Stimulated activated CD8-positive, alpha-beta memory T cell treated with anti-CD3 and anti-CD28 coated beads, Interleukin-12 subunit alpha, Interleukin-12 subunit beta, amount 100 ng/mL, for 4 hours (primary cell): ENCODE results near the gene CCDC120.
A peak's percentile ranks its signal among the peaks of the same experiment; 100 is the strongest.

ENCODE experiments used
- DNase-seq: peaks from one replicate; pipeline ENCODE4 v3.0.0-alpha.2; 2020; ENCODE audit warnings: low read depth

CCDC120 gene

DNA sequence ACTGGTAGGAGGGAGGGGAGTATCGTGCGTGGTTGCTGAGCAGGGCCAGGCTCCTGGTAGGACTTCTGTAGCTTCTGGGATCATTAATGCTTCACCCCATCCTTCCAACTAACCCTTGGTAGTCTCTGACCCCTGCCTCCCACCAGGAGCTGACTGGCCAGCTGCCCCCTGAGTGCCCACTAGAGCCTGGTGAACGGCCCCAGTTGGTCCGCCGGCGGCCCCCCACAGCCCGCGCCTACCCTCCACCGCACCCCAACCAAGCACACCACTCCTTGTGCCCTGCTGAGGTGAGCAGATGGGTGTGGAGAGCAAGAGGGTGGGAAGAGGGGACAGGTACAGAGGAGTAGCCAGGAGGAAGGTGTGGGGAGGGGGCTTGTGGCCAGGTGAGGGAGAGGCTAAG, 4.9 kb downstream of the CCDC120 start:
- no peak for DNase-seq

DNA sequence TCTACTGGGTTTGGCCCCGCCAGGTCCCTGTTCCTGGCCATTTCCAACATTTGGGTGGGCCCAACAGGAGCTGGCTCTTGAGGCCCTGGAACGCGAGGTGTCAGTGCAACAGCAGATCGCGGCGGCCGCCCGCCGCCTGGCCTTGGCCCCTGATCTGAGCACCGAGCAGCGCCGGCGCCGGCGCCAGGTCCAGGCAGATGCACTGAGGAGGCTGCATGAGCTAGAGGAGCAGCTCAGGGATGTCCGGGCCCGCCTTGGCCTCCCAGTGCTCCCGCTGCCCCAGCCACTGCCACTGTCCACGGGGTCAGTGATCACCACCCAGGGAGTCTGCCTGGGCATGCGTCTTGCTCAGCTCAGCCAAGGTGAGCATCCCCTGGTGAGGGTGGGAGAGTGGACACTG, 5.5 kb downstream of the CCDC120 start:
- DNase-seq: no peak

DNA sequence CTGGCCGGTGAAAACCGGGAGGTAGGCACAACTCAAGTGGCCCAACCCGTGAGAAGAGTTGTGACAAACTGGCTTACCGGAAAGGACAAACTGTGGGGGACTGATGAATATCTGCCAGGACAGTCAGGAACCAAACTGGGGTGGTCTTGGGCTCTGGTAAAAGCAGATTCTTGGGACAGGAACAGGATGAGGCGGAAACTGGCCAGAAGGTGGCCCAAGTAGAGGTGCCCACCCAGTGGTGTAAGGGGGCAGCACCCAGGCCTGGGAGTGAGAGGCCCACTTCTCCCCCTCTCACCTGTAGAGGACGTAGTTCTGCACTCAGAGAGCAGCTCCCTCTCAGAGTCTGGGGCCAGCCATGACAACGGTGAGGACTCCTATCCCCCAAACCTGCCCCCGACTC, 5.9 kb downstream of the CCDC120 start:
- DNase-seq: no peak

DNA sequence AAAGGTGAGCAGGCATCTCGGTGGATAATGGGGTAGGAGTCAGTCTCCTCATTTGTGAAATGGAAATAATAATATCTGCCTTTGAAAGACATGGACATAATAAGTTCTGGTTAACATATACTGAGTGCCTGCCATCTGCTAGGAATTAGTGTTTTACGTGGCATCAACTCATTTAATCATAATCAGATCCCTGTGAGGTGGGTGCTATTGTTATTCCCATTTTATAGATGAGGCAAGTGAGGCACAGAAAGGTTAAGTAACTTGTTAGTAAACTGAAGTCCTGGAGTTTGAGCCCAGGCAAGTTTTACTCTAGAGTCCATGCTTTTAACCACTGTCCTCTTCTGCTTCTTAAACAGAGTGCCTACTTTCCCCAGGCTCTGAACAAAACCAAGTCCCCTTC, 7.5 kb downstream of the CCDC120 start:
- DNase-seq: no peak

DNA sequence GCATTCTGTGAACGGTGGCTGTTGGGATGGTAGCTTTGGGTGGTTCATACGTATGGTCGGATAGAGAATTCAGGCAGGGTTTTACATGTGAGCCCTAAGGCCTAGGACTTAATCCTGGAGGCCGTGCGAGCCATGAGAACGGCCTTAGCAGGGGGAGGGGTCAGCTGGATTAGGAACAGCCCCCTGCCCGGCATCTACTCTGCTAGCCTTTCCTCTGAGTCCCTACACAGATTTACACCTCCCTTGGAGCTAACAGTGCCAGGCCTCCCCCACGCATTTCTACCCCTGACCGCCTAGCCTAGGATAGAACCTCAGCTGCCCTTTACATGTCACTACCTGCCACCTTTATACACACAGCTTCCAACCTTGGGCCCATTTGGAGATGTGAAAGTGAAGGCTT, 7.9 kb downstream of the CCDC120 start:
- DNase-seq: no peak

DNA sequence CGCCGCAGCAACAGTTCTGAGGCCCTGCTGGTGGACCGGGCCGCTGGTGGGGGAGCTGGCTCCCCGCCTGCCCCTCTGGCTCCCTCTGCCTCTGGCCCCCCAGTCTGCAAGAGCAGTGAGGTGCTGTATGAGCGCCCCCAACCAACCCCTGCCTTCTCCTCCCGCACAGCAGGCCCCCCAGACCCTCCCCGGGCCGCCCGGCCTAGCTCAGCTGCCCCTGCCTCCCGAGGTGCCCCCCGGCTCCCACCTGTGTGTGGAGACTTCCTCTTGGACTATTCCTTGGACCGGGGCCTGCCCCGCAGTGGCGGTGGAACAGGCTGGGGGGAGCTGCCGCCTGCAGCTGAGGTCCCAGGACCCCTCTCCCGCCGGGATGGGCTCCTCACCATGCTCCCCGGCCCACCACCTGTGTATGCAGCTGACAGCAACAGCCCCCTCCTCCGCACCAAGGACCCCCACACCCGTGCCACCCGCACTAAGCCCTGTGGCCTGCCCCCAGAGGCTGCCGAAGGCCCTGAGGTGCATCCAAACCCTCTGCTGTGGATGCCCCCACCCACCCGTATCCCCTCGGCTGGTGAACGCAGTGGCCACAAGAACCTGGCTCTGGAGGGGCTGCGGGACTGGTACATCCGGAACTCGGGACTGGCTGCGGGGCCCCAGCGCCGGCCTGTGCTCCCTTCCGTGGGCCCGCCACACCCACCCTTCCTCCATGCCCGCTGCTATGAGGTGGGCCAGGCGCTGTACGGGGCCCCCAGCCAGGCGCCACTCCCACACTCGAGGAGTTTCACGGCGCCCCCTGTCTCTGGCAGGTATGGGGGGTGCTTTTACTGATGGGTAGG, 8.7 kb downstream of the CCDC120 start:
- no peak for DNase-seq

DNA sequence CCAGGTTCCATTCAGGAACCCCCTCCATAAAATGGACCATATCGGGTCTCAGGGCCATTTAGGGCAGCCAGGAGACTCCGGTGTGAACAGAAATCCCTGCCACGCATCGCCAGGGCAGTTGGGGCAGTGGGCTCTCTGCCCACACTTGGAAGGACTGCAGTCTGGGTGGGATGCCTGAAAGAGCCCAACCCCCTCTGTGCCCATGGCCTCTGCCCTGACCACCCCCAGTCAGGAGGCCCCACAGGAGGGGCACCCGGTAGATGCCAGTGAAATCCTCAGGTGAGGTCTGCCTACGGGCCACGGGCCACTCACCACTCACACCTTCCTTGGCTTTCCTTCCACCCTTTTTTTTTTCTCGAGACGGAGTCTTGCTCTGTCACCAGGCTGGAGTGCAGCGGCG, 10.2 kb downstream of the CCDC120 start:
- no peak for DNase-seq

DNA sequence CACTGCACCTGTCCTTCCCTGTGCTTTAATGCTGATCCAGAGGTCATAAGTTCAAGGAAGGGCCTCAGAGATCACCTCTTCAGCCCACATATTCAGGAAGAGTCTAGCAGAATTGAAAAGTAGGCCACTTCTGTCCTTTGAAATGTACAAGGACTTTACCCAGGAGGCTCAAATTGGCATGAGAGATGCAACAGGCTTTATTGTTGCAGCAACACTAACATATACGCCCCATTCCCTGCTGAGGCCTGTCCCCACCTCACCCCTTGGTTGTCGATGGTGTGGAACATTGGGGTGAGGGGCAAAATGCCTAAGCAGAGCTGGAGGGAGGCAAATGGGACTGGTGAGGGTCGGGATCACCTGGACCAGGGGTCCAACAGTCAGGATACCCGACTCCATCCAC, 12.2 kb downstream of the CCDC120 start:
- DNase-seq: no peak

DNA sequence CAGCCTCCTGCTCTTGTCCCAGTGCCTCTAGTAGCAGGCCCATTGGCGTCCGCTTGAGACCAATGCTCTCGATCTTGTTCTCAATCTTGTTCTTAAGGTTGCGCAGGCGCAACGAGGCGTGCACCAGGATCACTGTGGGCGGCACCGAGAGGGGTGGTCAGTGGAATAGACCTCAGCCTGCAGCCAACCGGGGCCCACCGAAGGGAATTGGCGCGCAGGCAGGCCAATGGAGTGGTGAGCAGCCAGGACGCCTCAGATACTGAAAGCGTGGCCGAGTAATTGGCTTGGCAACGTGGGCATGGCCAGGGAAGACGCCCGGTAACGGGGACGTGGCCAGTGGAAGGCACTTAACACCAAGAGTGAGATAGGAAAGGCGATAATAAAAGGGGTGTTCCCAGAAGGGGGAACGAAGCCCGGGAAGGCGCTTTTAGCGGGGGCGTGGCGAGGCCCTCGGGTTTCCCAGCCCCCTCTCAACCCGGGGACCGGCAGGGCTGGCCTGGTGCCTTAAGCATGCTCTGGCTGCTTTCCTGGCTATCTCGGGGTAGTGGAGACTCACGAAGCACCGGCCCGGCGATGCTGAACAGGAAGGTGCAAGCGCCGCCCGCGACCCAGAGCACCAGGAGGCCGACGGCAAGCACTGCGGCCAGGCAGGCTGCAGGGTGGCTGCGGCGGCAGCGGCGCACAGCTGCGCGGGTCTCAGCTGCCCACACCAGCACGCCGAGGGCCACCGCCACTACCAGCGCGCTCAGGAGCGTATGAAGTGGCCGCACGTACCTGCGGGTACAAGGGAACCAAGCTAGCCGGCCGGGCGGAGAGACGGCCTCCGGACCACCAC, 13.3 kb downstream of the CCDC120 start:
- no peak for DNase-seq

DNA sequence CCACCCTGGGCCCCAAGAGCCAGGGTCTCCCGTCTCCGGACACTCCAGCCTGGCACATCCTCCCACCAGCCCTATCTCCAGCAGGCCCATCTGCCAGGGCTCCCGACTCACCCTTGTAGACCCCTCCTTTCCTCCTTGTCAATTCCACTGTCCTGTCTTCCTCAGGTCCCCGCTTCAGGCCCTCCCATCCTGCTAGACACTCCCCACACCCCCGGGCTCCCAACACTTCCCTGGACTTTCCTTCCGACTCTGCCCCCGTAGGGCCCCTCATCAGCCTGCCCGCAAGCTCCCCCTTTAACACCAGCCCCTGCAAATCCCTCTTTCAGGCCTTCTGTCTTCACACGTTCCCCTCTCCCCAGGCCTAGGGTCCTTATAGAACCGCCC, 13.9 kb downstream of the CCDC120 start:
- DNase-seq: no peak

DNA sequence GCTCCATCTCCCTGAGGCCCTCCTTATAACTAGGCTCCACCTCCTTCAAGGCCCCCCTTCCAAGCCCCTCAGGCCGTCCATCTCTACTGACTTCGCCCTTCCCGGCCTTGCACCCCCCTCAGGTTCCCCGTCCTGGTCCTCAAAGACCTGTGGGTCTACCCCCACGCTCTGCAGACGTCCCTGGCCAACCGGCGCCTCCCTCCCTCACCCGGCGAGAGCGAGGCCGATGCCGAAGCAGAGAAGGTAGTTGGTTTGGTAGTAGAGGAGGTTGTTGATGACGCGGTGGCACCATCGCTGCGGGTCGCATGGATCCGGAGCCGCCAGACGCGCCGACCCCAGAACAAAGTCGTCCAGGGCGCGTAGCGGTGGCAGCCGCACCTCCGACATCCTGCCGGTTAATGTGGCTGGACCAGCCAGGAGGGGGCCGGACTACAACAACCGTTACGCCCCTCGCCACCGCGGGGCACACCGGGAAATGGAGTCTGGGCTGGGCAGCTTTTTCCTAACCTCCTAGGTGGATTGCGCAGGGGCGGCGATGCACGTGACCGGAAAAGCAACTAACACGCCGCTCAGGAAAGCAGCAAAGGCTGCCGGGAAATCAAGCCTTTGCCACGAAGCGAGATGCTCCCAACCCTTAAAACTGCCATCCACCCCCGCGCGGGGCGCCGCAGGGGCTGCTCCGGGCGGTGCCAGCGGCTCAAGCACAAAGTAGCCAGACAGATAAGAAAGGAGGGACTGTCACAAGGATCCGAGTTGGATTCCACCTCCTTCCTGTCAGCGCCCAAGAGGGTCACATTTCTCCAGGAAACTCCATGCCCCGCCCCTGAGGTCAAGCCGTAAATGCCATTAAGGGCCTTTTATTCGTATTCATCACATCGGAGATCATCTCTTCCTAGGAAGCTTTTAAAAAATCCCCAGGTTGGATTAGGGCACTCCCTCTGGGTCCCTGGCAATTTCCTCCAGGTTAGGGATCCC, 15.1 kb downstream of the CCDC120 start, which contains the start of gene PRAF2:
Gene PRAF2, minus strand, starts transcription at position 402 of the 975 bp plus-strand sequence. Its CDS starts 15 bp downstream, at position 387.
- peak; percentile 77 for DNase-seq

DNA sequence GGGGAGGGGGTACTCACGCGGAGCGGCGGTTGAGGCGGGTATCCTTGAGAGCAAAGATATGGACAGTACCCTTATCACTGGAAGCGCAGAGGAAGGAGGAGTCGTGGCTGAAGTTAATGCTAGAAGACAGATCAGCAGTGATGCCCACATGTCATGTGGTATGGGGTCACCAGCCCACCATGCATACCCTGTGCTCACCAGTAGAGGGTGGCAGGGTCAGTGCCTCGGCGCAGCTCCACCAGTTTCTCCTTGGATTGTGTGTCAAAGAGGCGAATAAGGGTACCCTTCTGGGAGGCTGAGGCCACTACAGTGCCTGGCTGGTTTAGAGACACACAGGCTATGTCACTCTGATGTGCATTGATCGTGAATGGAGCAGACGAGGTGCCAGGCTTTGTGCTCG, 16.5 kb downstream of the CCDC120 start:
- no peak for DNase-seq

DNA sequence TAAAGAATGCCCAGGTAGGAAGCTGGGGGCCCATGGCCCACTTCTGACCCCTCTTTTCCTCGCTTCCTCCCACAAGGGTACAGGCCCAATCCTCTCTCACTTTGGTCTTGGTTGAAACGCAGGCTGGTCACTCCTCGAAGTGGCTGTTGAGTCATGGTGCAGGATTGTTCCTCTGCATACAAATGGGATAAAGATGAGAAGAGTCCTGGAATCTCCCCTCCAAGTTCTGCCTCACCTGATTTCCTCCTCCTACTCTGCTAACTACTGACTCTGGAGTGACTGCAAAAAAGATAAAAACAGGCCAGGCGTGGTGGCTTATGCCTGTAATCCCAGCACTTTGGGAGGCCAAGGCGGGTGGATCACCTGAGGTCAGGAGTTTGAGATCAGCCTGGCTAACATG, 19.1 kb downstream of the CCDC120 start:
- no peak for DNase-seq

DNA sequence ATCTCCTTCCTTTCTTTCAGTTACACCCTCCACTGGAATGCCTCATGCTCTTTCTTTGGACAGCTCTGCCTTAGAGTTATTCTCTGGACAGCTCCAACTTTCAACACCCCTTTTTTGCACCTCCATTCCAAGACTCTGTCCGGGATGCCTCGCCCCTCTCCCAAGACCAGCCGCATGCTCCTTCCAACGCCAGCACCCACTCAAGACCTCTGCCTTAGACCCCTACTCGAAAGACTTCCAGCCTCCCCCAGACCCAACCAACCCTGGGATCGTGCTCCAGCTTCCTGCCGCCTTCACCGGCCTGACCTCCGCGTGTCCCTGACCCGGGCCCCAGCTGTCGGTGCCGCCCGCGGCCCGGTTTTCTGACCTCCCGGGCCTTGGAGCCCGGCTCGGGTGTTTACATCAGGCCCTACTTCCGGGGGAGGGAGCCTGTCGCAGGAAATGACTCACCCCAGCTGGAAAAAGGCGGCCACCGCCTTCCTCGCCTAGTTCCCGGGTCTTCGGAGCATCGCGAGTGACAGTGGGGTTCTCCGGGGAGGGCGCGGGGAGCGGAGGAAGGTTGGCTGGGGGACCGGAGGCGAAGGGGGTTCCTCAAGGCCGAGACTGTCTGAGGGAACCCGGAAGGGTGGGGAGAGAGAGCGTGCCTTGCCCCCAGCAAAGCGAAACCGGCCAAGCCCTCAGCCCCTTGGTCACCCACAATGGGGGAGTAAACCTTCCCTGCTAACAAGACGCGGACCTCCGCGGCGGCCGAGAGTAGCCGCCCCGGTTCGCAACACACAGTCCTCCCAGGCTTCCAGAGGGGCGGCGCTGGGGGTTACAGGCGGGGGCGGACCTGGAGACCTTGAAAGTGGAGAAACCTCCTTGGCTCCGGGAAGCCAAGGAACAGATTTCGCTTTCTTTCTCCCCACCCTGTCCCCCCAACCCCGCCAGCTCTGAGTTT, 21.0 kb downstream of the CCDC120 start, which contains the start of gene WDR45:
Gene WDR45, minus strand, starts transcription at position 399 of the 940 bp plus-strand sequence. CDS start 1,792 bp downstream, outside the sequence.
- DNase-seq: peak; percentile 53

DNA sequence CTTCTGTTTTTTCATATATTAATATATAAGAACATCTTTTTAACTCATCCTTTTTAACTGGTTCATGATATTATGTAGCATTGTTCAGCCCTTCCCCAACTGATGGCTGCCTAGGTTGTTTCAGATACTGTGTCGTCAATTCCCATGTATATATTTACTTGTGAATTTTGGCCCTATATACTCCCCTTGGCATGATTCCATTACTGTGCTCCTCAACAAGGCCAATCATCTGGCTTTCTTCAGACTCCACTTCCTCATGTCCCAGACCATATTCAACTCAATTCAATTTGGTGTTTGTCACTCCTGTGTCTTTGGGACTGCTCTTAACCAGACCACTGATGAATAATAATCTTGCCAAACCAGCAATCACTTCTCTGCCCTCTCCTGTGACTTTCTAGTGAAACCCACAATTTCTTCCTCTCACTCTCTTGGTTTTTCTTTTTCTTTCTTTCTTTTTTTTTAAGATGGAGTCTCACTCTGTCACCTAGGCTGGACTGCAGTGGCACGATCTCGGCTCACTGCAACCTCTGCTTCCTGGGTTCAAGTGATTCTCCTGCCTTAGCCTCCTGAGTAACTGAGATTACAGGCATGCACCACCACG, 23.6 kb downstream of the CCDC120 start:
- DNase-seq: no peak

DNA sequence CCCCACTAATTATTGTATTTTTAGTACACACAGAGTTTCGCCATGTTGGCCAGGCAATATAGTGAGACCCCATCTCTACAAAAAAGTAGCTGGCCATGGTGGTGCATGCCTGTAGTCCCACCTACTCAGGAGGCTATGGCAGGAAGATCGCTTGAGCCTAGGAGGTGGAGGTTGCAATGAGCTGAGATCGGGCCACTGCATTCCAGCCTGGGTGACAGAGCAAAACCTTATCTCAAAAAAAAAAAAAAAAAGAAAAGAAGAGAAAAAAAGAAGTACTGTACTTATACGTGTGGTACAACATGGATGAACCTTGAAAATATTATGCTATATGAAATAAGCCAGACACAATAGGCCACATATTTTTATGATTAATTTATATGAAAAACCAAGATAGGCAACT, 30.8 kb downstream of the CCDC120 start:
- DNase-seq: no peak

DNA sequence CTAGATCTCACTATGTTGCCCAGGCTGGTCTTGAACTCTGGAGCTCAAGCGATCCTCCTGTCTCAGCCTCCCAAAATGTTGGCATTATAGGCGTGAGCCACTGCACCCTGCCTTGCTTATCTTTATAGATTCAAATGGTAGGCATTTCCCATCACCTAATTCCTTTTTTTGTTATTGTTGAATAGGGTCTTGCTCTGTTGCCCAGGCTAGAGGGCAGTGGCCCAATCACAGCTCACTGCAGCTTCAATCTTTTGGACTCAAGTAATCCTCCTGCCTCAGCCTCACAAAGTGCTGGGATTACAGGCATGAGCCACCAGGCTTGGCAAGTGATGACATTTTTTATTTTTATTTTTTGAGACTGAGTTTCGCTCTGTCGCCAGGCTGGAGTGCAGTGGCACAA, 37.6 kb downstream of the CCDC120 start:
- DNase-seq: no peak

DNA sequence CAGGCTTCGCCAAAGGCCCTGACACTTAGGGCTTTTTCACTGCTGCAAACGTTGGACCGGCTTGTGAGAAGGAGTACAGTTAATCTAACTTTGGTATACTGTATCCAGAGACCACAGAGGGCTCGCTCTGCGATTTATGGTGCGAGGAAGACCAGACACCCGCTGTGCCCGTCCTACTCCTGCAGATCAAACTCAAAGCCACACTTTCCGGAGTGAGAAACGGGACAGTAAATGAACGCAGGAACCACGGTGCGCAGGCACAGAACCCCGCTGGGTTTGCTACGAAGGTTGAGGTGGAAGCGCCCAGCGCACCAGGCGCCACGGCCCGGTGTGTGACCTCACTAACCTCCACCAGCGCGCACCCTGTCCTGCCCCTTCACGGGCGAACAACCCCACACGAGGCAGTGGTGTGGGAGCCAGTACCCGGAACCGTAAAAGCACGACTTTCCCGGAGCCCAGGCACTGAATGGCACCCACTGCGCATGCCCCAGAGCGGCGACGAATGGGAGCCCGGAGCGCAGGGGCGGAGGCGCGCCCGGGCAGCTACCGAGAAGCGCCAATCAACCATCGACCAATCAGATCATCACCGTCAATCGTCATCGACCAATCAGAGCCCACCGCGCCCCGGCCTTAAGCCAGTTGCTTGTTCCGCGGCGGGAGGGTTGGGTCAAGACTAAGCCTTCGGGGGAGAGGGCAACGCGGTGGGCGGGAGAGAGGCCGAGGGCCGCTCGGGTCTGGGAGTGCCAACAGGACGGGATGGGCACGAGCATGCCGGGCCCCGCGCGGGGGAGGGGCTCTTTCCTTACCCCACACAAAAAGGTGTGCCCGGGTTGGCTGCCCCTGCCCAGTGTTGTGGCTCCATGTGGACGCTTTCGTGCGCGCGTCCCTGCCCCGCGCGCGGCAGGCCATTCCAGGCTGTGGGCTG, 42.2 kb downstream of the CCDC120 start:
- DNase-seq: peak; percentile 75

DNA sequence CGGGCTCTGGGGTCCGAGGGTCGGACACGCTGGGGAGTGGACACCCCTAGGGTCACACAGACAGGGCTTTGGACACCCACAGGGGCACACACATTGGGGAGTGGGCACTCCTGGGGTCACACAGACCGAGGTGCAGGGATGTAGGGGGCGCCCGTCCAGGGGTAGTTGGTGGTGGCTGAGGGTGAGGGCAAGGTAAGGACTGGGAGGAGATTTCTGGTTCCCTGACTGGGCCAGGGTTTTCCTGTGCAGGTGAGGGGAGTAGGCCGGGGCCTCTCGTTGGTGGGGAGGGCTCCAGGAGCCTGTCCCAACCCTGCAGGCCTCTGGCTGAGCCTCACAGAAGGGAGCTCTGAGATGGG, 42.8 kb downstream of the CCDC120 start:
- no peak for DNase-seq
